K562 (cell line): ENCODE data around the gene RND1. TPM values are rescaled to one million over a fixed set of nuclear protein-coding genes. Genes with fewer than 3 reads are reported as not detected.

Experiments
- ATAC-seq: fragments of 200-7000 bp; cut with Tn5 transposase; 3 replicates; pipeline ENCODE4 v1.9.1; 2020; ENCODE audit warnings: moderate library complexity
- BruUV-seq: library from RNA; stranded (reverse); fragments of 400-500 nt; replicated peaks from 2 replicates; lab custom pipeline; 2021; lab: Mats Ljungman, UMichigan
- CTCF ChIA-PET: fragments of 300-600 bp; formaldehyde crosslinking; extraction: SDS; loops from one replicate; lab custom pipeline; 2021; ENCODE audit warnings: low intra/inter-chr PET ratio; lab: Yijun Ruan, JAX
- POLR2A ChIA-PET: fragments of 300-600, 350-650 bp; sonication (Branson Sonifier 250); formaldehyde crosslinking; extraction: SDS; loops from one replicate; lab custom pipeline; 2021; ENCODE audit warnings: antibody characterized with exemption, inconsistent platforms; lab: Yijun Ruan, JAX
- DNase-seq, 4 experiments: peaks; one replicate each; pipeline versions ENCODE4 v3.0.0 to v3.0.0-alpha.2; 2011 to 2018; ENCODE audit warnings: low spot score in 3 of 4, mixed read lengths in 3 of 4; ENCODE audit errors: extremely low read depth in 1 of 4
- FAIRE-seq: peaks from 2 replicates; lab custom pipeline; 2011; peaks lifted over from hg19 to GRCh38; lab: Jason Lieb, UNC
- H2AFZ ChIP-seq: 2 replicates; pipeline ENCODE4 v1.6.0; 2011; ENCODE audit warnings: low read depth, low read length, control low read depth, inconsistent platforms
- H3K27ac ChIP-seq: fragments of 200-600 bp; 3 replicates; pipeline ENCODE4 v1.8.0; 2011; ENCODE audit warnings: low read depth, mild to moderate bottlenecking, control low read depth, inconsistent platforms, low read length, moderate library complexity, mixed read lengths; ENCODE audit errors: extremely low read depth
- H3K27me3 ChIP-seq, 2 experiments: fragments of 300-600 bp in 1 of 2; 2 replicates in 1 of 2; 3 replicates in 1 of 2; pipeline versions ENCODE4 v1.6.0 to v1.8.0; 2011; ENCODE audit warnings: inconsistent platforms in 2 of 2, low read length in 2 of 2, mild to moderate bottlenecking in 1 of 2, mixed read lengths in 1 of 2, moderate library complexity in 1 of 2; ENCODE audit not compliant: control insufficient read depth in 2 of 2, insufficient read depth in 2 of 2
- H3K36me3 ChIP-seq: fragments of 300-600 bp; 3 replicates; pipeline ENCODE4 v1.8.0; 2011; ENCODE audit warnings: mild to moderate bottlenecking, low read length, inconsistent platforms; ENCODE audit not compliant: control insufficient read depth, insufficient read depth
- H3K4me1 ChIP-seq, 2 experiments: fragments of 200-600 bp in 1 of 2; replicated peaks in 1 of 2; 2 replicates in 1 of 2; 3 replicates in 1 of 2; pipeline versions ENCODE4 v1.5.1 to v1.8.0; 2011; ENCODE audit warnings: inconsistent platforms in 2 of 2, low read length in 2 of 2, mild to moderate bottlenecking in 1 of 2, mixed read lengths in 1 of 2, moderate library complexity in 1 of 2; ENCODE audit not compliant: control insufficient read depth in 2 of 2, insufficient read depth in 2 of 2
- H3K4me2 ChIP-seq: 2 replicates; pipeline ENCODE4 v1.6.1; 2011; ENCODE audit warnings: low read length, control low read depth, inconsistent platforms, mixed read lengths; ENCODE audit not compliant: insufficient read depth
- H3K4me3 ChIP-seq: fragments of 200-600 bp; sonication (generic), shearing (Covaris generic); 2 replicates; pipeline ENCODE4 v1.5.1; 2016; ENCODE audit warnings: control low read depth, inconsistent platforms
- H3K79me2 ChIP-seq: fragments of 200-600 bp; 3 replicates; pipeline ENCODE4 v1.8.0; 2011; ENCODE audit warnings: low read length, inconsistent platforms; ENCODE audit not compliant: control insufficient read depth, insufficient read depth
- H3K9ac ChIP-seq, 2 experiments: 2 replicates each; pipeline versions ENCODE4 v1.6.0 to v1.6.1; 2011; ENCODE audit warnings: low read depth in 2 of 2, low read length in 2 of 2, control low read depth in 1 of 2, inconsistent platforms in 1 of 2, mild to moderate bottlenecking in 1 of 2, mixed read lengths in 1 of 2; ENCODE audit not compliant: insufficient read depth in 1 of 2
- H3K9me1 ChIP-seq: one replicate; pipeline ENCODE4 v1.6.0; 2011; ENCODE audit warnings: inconsistent platforms, mild to moderate bottlenecking, low read length, moderate library complexity; ENCODE audit not compliant: control insufficient read depth, insufficient read depth
- H3K9me3 ChIP-seq: replicated peaks from 2 replicates; pipeline ENCODE4 v1.5.1; 2011; ENCODE audit warnings: low read depth, low read length, inconsistent platforms; ENCODE audit not compliant: control insufficient read depth, insufficient read depth
- H4K20me1 ChIP-seq: replicated peaks from 2 replicates; pipeline ENCODE4 v1.6.1; 2011; ENCODE audit warnings: low read length, inconsistent platforms, mixed read lengths; ENCODE audit not compliant: control insufficient read depth, insufficient read depth
- ATF1 ChIP-seq, 2 experiments: fragments of 450-650 bp in 1 of 2; IDR thresholded peaks; 2 replicates each; pipeline ENCODE4 v1.6.1; 2016; ENCODE audit warnings: missing compliant biosample characterization in 1 of 2, missing genetic modification characterization in 1 of 2
- BCL6 ChIP-seq: fragments of 250-450 bp; sonication (Bioruptor Pico); IDR thresholded peaks from 2 replicates; pipeline ENCODE4 v1.4.0; 2020
- HDAC1 ChIP-seq, 2 experiments: fragments of 450-650 bp; IDR thresholded peaks; 2 replicates each; pipeline ENCODE4 v1.6.1; 2016 to 2017; ENCODE audit warnings: inconsistent platforms in 1 of 2, mild to moderate bottlenecking in 1 of 2, moderate library complexity in 1 of 2
- KDM1A ChIP-seq, 2 experiments: fragments of 450-650 bp; IDR thresholded peaks; 2 replicates each; pipeline ENCODE4 v1.6.1; 2016; ENCODE audit warnings: mild to moderate bottlenecking in 2 of 2
- RNF2 ChIP-seq: sonication (generic); IDR thresholded peaks from 2 replicates; pipeline ENCODE4 v1.6.1; 2016
- SRSF3 ChIP-seq: fragments of 200-400 bp; formaldehyde crosslinking; IDR thresholded peaks from 2 replicates; pipeline ENCODE4 v1.6.1; 2016; ENCODE audit warnings: mild to moderate bottlenecking, low read length, moderate library complexity; ENCODE audit not compliant: insufficient read depth
- ZBTB7A ChIP-seq: IDR thresholded peaks from 2 replicates; pipeline ENCODE4 v1.6.1; 2011; ENCODE audit warnings: low read depth, mild to moderate bottlenecking, low read length, moderate library complexity, borderline replicate concordance; ENCODE audit not compliant: control insufficient read depth
- ZNF324 ChIP-seq: fragments of 250-450 bp; sonication (Bioruptor Pico); IDR thresholded peaks from 2 replicates; pipeline ENCODE4 v1.4.0; 2020; ENCODE audit warnings: mild to moderate bottlenecking
- WGBS: fragments of 100-300 bp; shearing (Covaris generic); methylation state at CpG from one replicate; pipeline ENCODE4 v1.1.6; 2016; ENCODE audit warnings: low coverage, mixed read lengths; ENCODE audit not compliant: insufficient coverage; ENCODE audit errors: missing lambda C conversion rate; 5-methylcytosine and 5-hydroxymethylcytosine counted together
- in situ Hi-C: fragments of 300-500 bp; cut with MboI; formaldehyde crosslinking; loops from 4 replicates; pipeline ENCODE4 v1.15.0; 2018; ENCODE audit warnings: inconsistent platforms, mixed read lengths
- intact Hi-C: fragments of 100-400 bp; cut with micrococcal nuclease; formaldehyde crosslinking; loops from 2 replicates; pipeline ENCODE4 v1.14.2; 2022
- polyA plus RNA-seq, 8 experiments: library from polyadenylated mRNA; depleted of rRNA in 4 of 8; stranded (reverse) in 5 of 8; unstranded in 3 of 8; fragments of >200 nt; fragmentation: Nextera tagmentation in 2 of 8; fragmentation: Illumina TruSeq in 1 of 8; extraction: Ambion mirVana in 2 of 8; extraction: Trizol in 1 of 8; gene quantifications; 2 replicates each; pipeline versions ENCODE4 v1.2.1 to v1.2.3, GENCODE V29; 2011 to 2014; ENCODE audit warnings: inconsistent platforms in 1 of 8, missing spikeins in 1 of 8
- total RNA-seq, 7 experiments: library from RNA; depleted of rRNA in 6 of 7; stranded (reverse); fragments of >200 nt in 6 of 7; fragmentation: Illumina TruSeq in 2 of 7; extraction: Trizol in 2 of 7; gene quantifications; 2 replicates each; pipeline versions ENCODE4 v1.2.1 to v1.2.3, GENCODE V29; 2011 to 2021; ENCODE audit warnings: low replicate concordance in 1 of 7
- TF ChIP-seq, protein P1 (sequence below): sonication (generic); formaldehyde crosslinking; IDR thresholded peaks from 2 replicates; pipeline ENCODE4 v1.8.1; 2023; ENCODE audit warnings: mild to moderate bottlenecking, missing genetic modification reagents
- TF ChIP-seq, protein P2 (sequence below): fragments of 200-400 bp; formaldehyde crosslinking; IDR thresholded peaks from 2 replicates; pipeline ENCODE4 v1.6.1; 2017; ENCODE audit warnings: mild to moderate bottlenecking, low read depth, low read length, moderate library complexity
- TF ChIP-seq, protein P3 (sequence below), 2 experiments: fragments of 450-650 bp; IDR thresholded peaks; 2 replicates each; pipeline ENCODE4 v1.6.1; 2018; ENCODE audit warnings: mild to moderate bottlenecking in 2 of 2, low read depth in 1 of 2; ENCODE audit not compliant: partially characterized antibody in 2 of 2

Gene RND1
- total and polyA plus RNA-seq, 9 of the 15 experiments (the other 6 are each of a cell fraction or from before 2014, with no cell fraction given), result 0.18 to 0.78 (median 0.58) TPM; not detected in 2

DNA sequence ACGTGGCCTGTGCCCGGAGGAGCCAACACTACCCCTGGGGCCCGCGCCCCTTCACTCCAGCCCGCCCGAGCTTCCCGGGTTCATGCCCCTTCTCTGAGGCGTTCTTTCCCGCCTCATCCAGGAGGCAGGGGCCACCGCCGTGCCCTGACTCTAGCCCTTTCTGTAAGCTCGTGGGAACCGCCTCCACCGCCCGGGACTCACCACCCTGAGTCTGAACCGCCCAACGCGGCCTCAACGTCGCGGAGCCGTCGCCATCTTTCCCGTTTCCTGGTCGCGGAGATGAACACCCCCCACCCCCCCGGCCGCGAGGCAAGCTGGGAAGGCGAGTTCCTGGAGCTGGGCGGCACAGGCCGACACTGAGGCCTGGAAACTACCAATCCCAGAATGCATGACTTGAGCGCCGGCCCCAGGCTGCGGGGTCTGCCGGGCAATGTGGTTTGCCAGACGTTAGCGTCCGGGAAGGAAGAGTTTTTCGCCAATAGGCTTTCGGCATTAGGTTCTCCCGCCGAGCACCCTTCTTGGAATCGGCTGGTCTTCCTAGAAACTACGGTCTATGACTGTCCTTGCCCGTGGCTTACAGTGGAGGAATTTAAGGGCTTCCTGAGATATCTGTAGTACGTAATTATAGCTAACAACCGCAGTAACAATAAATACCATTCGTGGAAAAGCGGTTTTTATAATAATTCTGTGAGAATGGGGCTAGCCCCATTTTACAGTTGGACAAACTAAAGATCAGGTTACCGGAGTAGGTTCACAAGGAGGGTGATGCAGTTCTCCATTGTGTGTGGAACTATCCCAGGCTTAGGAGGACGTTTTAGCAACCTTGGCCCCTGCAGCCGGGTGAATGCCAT is 13.6 kb downstream of the RND1 start, which contains the start of gene DDX23:
Gene DDX23, minus strand, starts transcription at position 281 of the 851 bp plus-strand sequence. CDS start 6,381 bp downstream, outside the sequence.
- TSS peak; percentile 98 for BruUV-seq
- H3K4me3 ChIP-seq, result peak within 1 kb of the TSS; percentile 89
- peak within 1 kb of the TSS; percentile 88 for H3K4me2 ChIP-seq
- H3K9me1 ChIP-seq, result peaks cover 3% of the 10 kb centered on the region
- FAIRE-seq (peak; percentile 98), DNase-seq (peak; percentile 96 to 98 (median 98)), ATAC-seq (peak; percentile 98)
- CTCF ChIA-PET, result interaction anchor here (0.6 to 3.4 kb wide), 5 partner anchors 36 to 484 kb away, joined by 3 to 47 read pairs (median 5); no protein-coding TSS in a partner anchor
- H3K79me2 ChIP-seq, result peaks cover 52% of the 10 kb centered on the region
- 0% methylated on average over 48 of the region's 53 CpGs for WGBS
- no peaks in the 10 kb centered on the region for H3K9me3 ChIP-seq
- H3K27me3 ChIP-seq, result no peaks in the 10 kb centered on the region
- H3K27ac ChIP-seq, result peak within 1 kb of the TSS; percentile 84
- H3K36me3 ChIP-seq, result peaks cover 27% of the 10 kb centered on the region
- peak within 1 kb of the TSS; percentile 88 to 99 for H3K9ac ChIP-seq
- H4K20me1 ChIP-seq, result no peaks in the 10 kb centered on the region
- intact Hi-C loops, result loop anchor here (1.0 to 2.0 kb wide), 2 partner anchors 37 to 143 kb away; no protein-coding TSS in a partner anchor
- POLR2A ChIA-PET, result interaction anchor here (0.5 to 5.2 kb wide), 21 partner anchors 8 to 1233 kb away, joined by 3 to 25 read pairs (median 4); partner anchors contain the start of genes ARF3, RND1 and SMARCD1
- in situ Hi-C loops, result no loop called here
- H2AFZ ChIP-seq, result peak within 1 kb of the TSS; percentile 92
- H3K4me1 ChIP-seq, result peaks cover 6 to 12% of the 10 kb centered on the region in 2 experiments; a peak in 4 of 5 replicates
- TF ChIP-seq BCL6 (CRISPR knock-in tag) (peak; percentile 91), HDAC1 (IDR thresholded peaks at IDR 0.05) (peak in 1 of 2 experiments; percentile 89; a peak in 2 of 4 replicates), KDM1A (IDR thresholded peaks at IDR 0.05) (peak; percentile 55 to 74; a peak in 2 of 4 replicates), SRSF3 (no peak), ATF1 (CRISPR knock-in tag; IDR thresholded peaks at IDR 0.05) (0 out of 2 replicates have a peak, but pooled peaks have one; percentile 15), ATF1 (tag; IDR thresholded peaks at IDR 0.05) (peak; percentile 95), ZBTB7A (peak; percentile 80; the same call in 1 of the 2 replicates), ZNF324 (CRISPR knock-in tag) (no peak), RNF2 (peak; percentile 91)
- TF ChIP-seq, protein P1, sequence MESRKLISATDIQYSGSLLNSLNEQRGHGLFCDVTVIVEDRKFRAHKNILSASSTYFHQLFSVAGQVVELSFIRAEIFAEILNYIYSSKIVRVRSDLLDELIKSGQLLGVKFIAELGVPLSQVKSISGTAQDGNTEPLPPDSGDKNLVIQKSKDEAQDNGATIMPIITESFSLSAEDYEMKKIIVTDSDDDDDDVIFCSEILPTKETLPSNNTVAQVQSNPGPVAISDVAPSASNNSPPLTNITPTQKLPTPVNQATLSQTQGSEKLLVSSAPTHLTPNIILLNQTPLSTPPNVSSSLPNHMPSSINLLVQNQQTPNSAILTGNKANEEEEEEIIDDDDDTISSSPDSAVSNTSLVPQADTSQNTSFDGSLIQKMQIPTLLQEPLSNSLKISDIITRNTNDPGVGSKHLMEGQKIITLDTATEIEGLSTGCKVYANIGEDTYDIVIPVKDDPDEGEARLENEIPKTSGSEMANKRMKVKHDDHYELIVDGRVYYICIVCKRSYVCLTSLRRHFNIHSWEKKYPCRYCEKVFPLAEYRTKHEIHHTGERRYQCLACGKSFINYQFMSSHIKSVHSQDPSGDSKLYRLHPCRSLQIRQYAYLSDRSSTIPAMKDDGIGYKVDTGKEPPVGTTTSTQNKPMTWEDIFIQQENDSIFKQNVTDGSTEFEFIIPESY (CRISPR knock-in tag), result 0 out of 2 replicates have a peak, but pooled peaks have one; percentile 6
- TF ChIP-seq, protein P2, sequence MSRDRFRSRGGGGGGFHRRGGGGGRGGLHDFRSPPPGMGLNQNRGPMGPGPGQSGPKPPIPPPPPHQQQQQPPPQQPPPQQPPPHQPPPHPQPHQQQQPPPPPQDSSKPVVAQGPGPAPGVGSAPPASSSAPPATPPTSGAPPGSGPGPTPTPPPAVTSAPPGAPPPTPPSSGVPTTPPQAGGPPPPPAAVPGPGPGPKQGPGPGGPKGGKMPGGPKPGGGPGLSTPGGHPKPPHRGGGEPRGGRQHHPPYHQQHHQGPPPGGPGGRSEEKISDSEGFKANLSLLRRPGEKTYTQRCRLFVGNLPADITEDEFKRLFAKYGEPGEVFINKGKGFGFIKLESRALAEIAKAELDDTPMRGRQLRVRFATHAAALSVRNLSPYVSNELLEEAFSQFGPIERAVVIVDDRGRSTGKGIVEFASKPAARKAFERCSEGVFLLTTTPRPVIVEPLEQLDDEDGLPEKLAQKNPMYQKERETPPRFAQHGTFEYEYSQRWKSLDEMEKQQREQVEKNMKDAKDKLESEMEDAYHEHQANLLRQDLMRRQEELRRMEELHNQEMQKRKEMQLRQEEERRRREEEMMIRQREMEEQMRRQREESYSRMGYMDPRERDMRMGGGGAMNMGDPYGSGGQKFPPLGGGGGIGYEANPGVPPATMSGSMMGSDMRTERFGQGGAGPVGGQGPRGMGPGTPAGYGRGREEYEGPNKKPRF, result no peak
- TF ChIP-seq, protein P3, sequence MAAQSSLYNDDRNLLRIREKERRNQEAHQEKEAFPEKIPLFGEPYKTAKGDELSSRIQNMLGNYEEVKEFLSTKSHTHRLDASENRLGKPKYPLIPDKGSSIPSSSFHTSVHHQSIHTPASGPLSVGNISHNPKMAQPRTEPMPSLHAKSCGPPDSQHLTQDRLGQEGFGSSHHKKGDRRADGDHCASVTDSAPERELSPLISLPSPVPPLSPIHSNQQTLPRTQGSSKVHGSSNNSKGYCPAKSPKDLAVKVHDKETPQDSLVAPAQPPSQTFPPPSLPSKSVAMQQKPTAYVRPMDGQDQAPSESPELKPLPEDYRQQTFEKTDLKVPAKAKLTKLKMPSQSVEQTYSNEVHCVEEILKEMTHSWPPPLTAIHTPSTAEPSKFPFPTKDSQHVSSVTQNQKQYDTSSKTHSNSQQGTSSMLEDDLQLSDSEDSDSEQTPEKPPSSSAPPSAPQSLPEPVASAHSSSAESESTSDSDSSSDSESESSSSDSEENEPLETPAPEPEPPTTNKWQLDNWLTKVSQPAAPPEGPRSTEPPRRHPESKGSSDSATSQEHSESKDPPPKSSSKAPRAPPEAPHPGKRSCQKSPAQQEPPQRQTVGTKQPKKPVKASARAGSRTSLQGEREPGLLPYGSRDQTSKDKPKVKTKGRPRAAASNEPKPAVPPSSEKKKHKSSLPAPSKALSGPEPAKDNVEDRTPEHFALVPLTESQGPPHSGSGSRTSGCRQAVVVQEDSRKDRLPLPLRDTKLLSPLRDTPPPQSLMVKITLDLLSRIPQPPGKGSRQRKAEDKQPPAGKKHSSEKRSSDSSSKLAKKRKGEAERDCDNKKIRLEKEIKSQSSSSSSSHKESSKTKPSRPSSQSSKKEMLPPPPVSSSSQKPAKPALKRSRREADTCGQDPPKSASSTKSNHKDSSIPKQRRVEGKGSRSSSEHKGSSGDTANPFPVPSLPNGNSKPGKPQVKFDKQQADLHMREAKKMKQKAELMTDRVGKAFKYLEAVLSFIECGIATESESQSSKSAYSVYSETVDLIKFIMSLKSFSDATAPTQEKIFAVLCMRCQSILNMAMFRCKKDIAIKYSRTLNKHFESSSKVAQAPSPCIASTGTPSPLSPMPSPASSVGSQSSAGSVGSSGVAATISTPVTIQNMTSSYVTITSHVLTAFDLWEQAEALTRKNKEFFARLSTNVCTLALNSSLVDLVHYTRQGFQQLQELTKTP (IDR thresholded peaks at IDR 0.05; ENCODE audit: low read depth in 1 of 2, partially characterized antibody in 2 of 2), result peak; percentile 86 to 100
